GM10266 (cell line): Measurements from ENCODE around the gene PDE1A.

Experiments
- DNase-seq: peaks from one replicate; pipeline ENCODE4 v3.0.0; 2012; ENCODE audit errors: extremely low spot score
- TF ChIP-seq, protein P1 (sequence below): IDR thresholded peaks from 2 replicates; pipeline ENCODE4 v1.5.1; 2012; ENCODE audit warnings: mild to moderate bottlenecking, low read depth; ENCODE audit not compliant: control insufficient read depth, insufficient read depth; ENCODE audit errors: missing control alignments

Gene PDE1A

DNA sequence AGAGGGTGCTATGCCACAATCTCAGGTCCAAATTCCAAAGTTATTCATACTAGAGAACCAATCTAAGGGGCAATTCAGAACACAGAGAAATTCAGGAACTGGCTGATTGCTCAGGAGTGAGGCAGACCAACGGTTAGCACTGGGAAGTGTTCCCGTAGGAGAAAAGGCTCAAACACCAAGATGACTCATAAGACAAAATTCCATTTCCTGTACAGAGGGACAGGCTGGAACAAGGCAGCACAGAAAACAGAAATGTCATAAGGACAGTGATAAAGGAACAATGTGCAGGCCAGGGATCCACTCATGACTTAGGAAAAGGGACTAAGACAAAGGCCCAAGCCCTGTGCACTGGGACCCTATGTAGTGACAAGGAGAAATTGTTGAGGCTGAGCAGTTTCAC, 54.2 kb downstream of the PDE1A start:
- no peak for DNase-seq
- TF ChIP-seq, protein P1, sequence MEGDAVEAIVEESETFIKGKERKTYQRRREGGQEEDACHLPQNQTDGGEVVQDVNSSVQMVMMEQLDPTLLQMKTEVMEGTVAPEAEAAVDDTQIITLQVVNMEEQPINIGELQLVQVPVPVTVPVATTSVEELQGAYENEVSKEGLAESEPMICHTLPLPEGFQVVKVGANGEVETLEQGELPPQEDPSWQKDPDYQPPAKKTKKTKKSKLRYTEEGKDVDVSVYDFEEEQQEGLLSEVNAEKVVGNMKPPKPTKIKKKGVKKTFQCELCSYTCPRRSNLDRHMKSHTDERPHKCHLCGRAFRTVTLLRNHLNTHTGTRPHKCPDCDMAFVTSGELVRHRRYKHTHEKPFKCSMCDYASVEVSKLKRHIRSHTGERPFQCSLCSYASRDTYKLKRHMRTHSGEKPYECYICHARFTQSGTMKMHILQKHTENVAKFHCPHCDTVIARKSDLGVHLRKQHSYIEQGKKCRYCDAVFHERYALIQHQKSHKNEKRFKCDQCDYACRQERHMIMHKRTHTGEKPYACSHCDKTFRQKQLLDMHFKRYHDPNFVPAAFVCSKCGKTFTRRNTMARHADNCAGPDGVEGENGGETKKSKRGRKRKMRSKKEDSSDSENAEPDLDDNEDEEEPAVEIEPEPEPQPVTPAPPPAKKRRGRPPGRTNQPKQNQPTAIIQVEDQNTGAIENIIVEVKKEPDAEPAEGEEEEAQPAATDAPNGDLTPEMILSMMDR: no peak

DNA sequence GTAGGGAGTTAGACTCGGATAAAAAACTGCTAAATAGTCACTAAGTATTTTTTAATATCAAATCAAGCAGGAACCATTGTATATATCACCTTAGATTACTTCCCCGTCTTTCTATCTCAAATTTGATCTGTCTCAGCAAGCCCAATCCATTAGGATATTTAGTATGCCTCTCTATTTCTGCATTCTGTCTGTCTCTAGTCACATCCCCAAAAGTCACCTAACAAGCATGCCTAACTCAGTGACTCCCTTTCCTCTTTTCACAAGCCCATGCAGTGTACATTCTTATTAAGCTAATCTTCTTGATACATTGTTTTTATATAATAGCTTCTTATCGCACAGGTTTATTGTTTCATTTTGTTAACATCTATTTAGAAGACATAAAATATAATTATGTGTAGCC, 57.8 kb downstream of the PDE1A start:
- TF ChIP-seq, protein P1: no peak
- no peak for DNase-seq

DNA sequence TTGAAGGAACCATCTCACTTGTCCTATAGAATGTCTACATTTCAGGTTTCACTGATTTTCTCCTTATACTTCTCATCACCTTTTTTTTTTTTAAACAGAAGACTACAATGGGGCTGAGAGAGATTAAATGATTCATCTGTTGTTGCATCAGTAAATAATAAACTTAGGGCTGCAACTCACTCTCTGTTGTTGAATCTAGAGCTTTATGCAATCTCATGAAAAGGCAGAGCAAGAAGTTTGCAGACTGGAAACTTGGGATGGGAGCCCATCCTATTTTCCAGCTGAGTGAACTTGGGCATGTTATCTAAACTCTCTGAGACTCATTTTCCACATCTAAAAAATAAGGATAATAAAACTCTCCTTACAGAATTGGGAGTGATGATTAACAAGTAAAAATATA, 58.4 kb downstream of the PDE1A start:
- TF ChIP-seq, protein P1: no peak
- DNase-seq: no peak

DNA sequence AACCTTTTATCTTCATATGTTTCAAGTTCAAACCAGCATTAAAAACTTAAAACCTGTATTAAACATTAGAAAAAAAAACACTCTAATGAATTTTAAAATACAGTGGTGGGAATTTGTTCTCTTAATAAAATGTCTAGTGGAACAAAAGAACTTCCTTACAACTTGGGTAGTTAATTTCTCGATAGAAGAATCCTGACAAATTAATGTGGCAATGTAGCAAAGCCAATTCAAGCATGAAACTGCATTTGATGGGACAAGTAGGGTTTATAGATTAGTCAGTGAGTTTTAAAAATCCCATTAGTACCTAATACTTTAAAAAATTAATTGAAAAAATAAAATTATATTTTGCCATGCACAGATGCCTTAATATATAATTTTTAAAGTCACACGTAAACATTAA, 59.4 kb downstream of the PDE1A start:
- TF ChIP-seq, protein P1: no peak
- no peak for DNase-seq

DNA sequence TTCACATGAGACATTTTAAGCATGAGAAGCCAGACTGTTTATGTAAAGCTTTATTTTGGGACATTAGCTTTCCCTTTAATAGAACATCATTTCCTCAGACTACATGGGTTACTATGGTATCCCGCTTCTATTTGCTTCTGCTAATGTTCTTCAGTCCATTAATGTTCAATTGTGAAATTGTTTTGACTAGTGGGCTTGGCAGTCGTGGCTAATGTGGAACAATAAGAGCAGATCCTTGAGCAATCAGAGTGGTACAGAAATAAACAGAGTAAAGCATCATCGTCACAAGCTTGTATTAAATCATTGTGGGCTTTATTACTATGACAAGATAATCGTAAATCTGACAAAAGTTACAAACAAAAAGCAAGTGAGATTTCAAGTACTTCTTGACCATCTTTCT, 60.2 kb downstream of the PDE1A start:
- no peak for DNase-seq
- TF ChIP-seq, protein P1: no peak

DNA sequence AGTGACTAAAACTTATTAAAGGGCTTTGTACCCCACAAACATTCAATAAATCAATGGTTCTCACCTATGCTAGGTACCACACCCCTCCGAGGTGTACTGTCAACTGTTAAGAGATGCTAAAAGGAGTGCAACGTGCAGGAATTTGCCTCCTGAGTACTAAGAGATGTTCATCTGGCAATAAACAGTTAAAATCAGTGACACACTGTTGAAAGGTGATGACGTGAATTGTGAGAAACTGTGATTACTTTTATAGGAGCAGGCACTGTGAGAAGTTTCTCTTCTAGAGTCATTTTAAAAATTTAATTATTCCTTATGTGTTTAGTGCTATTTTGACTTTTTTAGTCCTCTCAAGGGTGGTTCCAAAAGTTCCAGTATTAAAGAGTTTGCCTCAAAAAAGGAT, 61.0 kb downstream of the PDE1A start:
- no peak for DNase-seq
- TF ChIP-seq, protein P1: no peak

DNA sequence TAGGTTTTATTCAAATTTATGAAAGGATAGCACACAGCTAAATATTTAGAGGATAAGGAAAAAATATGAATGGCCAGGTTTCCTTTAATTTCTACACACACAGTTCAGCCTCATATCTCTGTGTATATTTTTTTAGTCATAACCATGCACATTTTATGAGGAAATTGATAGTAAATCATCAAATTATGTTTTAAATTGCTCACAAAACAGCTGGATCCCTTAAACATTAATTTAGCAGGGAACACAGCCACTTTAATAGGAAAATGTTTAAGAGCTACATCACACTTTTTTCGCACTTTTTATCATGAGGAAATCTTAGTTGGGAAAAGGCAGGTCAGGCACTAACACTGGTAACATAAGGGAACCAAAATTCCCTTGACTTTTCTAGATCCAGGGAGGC, 65.4 kb downstream of the PDE1A start:
- TF ChIP-seq, protein P1: no peak
- no peak for DNase-seq
